HG02852 (cell line): ENCODE measurements around the gene PCDHGA4.
"Not testable (repeated sequence)": the region's sequence is repeated elsewhere in the genome, so short reads cannot be mapped to it uniquely, and the experiment has no call there.

ENCODE experiments used
- ATAC-seq: cut with Tn5 transposase; IDR thresholded peaks from one replicate; pipeline ENCODE4 v1.9.1; 2021; ENCODE audit warnings: mild to moderate bottlenecking, moderate library complexity; ENCODE audit not compliant: unreplicated experiment

The PCDHGA4 gene

GRCh38 chr5:141382469-141383294 lies 27.9 kb downstream of the PCDHGA4 start, which contains the start of gene PCDHGA7:
PCDHGA7 (plus strand) TSS chr5:141382742; CDS start chr5:141382900, 158 bp downstream.
- no peak for ATAC-seq

- no peak for ATAC-seq
Observed at GRCh38 chr5:141383345-141383744, 28.5 kb downstream of the PCDHGA4 start.

- ATAC-seq, result no peak
Observed at GRCh38 chr5:141384471-141385267, 29.8 kb downstream of the PCDHGA4 start.

GRCh38 chr5:141387557-141388311 lies 32.9 kb downstream of the PCDHGA4 start, which contains the start of gene PCDHGB4:
PCDHGB4 (plus strand) TSS chr5:141387698; CDS start chr5:141387885, 187 bp downstream.
- ATAC-seq, result peak; percentile 87

GRCh38 chr5:141388661-141389060 lies 33.8 kb downstream of the PCDHGA4 start:
- ATAC-seq, result no peak

GRCh38 chr5:141389153-141390042 lies 34.6 kb downstream of the PCDHGA4 start:
- no peak for ATAC-seq

- ATAC-seq, result no peak
Observed at GRCh38 chr5:141392429-141393198, 37.8 kb downstream of the PCDHGA4 start, which contains the start of gene PCDHGA8. PCDHGA8 (plus strand) TSS chr5:141392633; CDS start chr5:141392814, 181 bp downstream.

GRCh38 chr5:141393267-141393666 lies 38.4 kb downstream of the PCDHGA4 start:
- ATAC-seq, result no peak

GRCh38 chr5:141394401-141395187 lies 39.8 kb downstream of the PCDHGA4 start:
- not testable (repeated sequence) for ATAC-seq

GRCh38 chr5:141397756-141398551 lies 43.1 kb downstream of the PCDHGA4 start, which contains the start of gene PCDHGB5:
PCDHGB5 (plus strand) TSS chr5:141397947; CDS start chr5:141398128, 181 bp downstream.
- ATAC-seq, result peak; percentile 98

- ATAC-seq, result no peak
Observed at GRCh38 chr5:141398608-141399007, 43.8 kb downstream of the PCDHGA4 start.

- no peak for ATAC-seq
Observed at GRCh38 chr5:141399555-141400258, 44.9 kb downstream of the PCDHGA4 start.

GRCh38 chr5:141402553-141403243 lies 47.9 kb downstream of the PCDHGA4 start, which contains the start of gene PCDHGA9:
PCDHGA9 (plus strand) TSS chr5:141402778; CDS start chr5:141402953, 175 bp downstream.
- ATAC-seq, result no peak

- ATAC-seq, result no peak
Observed at GRCh38 chr5:141403387-141403786, 48.6 kb downstream of the PCDHGA4 start.
